T-helper 2 cell treated with Interferon-gamma antibody and Interleukin-4, amounts not matched to agents 5 μg/mL and 100 μg/mL, for 36 hours (primary cell): Measurements from ENCODE around the gene THADA.

Source experiments
- DNase-seq: peaks from one replicate; pipeline ENCODE4 v3.0.0; 2021; ENCODE audit warnings: low spot score
- H3K27ac Mint-ChIP-seq: one replicate; pipeline ENCODE4 v1.8.0; 2021; ENCODE audit warnings: mild to moderate bottlenecking, mixed read lengths
- H3K27me3 Mint-ChIP-seq: one replicate; pipeline ENCODE4 v1.8.0; 2021; ENCODE audit warnings: low read depth, mixed read lengths
- H3K36me3 Mint-ChIP-seq: one replicate; pipeline ENCODE4 v1.8.0; 2021; ENCODE audit warnings: low read depth, mixed read lengths
- H3K4me1 Mint-ChIP-seq: one replicate; pipeline ENCODE4 v1.8.0; 2021; ENCODE audit warnings: low read depth, mixed read lengths
- H3K4me3 Mint-ChIP-seq: one replicate; pipeline ENCODE4 v1.8.0; 2022; ENCODE audit warnings: mild to moderate bottlenecking, moderate library complexity, mixed read lengths
- H3K9me3 Mint-ChIP-seq: one replicate; pipeline ENCODE4 v1.8.0; 2021; ENCODE audit warnings: mixed read lengths

THADA gene

DNA sequence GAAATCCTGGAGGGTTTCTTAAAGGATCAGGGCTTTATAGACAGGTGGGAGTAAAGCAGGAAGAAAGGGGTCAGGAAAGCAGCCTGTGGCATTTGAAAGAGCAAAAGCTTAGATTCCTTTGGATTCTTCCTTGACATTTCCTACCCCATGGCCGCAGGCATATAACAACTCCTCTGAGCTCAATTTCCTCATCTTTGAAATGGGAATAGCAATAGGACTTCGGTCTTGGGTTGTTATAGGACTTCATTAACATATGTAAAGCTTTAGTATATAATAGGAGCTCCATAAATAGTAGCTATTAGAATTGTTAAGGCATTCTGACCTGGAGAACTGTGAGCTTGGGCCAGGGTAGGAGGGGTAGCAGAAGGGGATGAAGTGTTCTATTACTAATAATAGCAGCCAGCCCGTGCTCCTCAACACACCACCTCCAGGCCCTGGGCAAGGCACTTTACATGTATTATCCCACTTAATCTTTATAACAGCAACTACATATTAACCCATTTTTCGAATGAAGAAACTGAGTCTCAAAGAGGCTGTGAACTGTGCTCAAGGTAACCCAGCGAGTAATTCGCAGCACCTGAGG, 380.1 kb downstream of the THADA start:
- DNase-seq, result no peak
- Mint-ChIP-seq H3K4me3 (no peak overlapping the region), H3K27me3 (no peaks in the 10 kb centered on the region), H3K4me1 (peaks cover 36% of the 10 kb centered on the region), H3K36me3 (peaks cover 6% of the 10 kb centered on the region), H3K9me3 (no peaks in the 10 kb centered on the region), H3K27ac (no peak overlapping the region)

DNA sequence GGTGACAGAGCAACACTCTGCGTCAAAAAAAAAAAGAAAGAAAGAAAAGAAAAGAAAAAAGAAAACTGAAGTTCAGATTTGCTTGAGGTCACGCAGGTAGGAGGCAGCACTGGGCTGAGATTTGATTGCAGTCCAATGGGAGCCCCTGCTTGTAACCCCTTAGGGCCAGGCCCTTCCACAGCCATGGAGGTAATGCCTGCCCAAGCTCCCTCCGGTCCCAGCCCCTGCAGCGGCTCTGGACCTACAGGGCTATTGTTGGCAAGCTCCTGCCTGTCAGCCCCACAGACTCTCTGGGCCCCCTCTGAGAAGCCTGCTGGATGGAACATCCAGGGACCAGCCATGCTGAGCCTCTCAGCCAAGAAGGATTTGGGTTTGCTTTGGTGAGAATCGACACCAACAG, 381.6 kb downstream of the THADA start:
- Mint-ChIP-seq H3K27ac (no peak overlapping the region), H3K27me3 (no peaks in the 10 kb centered on the region), H3K9me3 (no peaks in the 10 kb centered on the region), H3K4me1 (peaks cover 31% of the 10 kb centered on the region), H3K4me3 (no peak overlapping the region), H3K36me3 (peaks cover 1% of the 10 kb centered on the region)
- no peak for DNase-seq

DNA sequence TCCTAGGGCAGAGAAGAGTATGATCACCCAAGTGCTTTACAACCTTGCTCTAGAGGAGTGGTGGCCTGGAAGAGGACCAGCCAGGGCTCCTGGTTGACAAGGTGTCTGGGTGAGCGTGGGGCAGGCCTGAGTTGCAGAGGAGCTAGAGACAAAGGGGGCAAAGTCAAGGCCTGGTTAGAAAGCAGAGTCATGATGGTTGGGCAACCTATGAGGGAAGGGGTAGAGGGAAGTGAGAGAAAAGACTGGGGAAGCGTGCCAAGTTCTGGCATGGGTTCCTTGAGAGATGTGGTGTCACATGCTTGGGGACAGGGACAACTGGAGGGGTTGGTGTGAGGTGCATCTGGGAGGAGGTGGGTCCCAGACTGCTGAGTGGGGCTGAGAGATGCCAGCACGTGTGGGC, 382.9 kb downstream of the THADA start:
- H3K27me3 Mint-ChIP-seq, result no peaks in the 10 kb centered on the region
- H3K4me1 Mint-ChIP-seq, result peaks cover 23% of the 10 kb centered on the region
- no peak overlapping the region for H3K4me3 Mint-ChIP-seq
- DNase-seq, result no peak
- peaks cover 1% of the 10 kb centered on the region for H3K36me3 Mint-ChIP-seq
- peak overlapping the region; percentile 27 for H3K27ac Mint-ChIP-seq
- H3K9me3 Mint-ChIP-seq, result no peaks in the 10 kb centered on the region

DNA sequence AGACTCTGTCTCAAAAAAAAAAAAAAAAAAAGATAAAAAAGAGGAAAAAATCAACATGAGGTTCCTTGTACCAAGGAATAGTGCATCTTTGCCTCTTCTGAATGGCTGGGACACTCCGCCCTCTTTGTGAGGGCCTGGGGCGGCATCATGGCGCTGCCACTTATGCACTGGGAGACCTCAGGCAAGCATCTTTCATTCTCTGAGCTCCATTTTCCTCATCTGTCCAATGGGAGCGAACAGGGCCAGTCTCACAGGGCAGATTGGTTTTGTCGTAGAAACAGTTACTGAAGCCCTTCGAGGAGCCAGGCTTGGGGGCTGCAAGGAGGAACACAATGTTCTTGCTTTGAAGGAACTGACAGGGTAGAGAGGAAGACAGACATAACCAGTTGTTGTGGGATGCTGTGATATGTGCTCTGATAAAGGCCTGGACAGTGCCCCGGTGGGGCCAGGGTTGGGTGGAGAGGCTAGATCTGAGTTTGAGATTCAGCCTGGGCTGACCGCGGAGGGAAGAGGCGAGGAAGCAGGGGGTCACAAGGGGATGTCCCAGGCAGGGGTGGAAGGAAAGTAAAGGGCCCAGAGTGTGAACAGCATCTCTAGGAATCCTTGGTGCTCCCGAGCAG, 383.5 kb downstream of the THADA start:
- no peak for DNase-seq
- H3K36me3 Mint-ChIP-seq, result no peaks in the 10 kb centered on the region
- no peaks in the 10 kb centered on the region for H3K27me3 Mint-ChIP-seq
- H3K9me3 Mint-ChIP-seq, result no peaks in the 10 kb centered on the region
- no peak overlapping the region for H3K4me3 Mint-ChIP-seq
- no peak overlapping the region for H3K27ac Mint-ChIP-seq
- H3K4me1 Mint-ChIP-seq, result peaks cover 24% of the 10 kb centered on the region

DNA sequence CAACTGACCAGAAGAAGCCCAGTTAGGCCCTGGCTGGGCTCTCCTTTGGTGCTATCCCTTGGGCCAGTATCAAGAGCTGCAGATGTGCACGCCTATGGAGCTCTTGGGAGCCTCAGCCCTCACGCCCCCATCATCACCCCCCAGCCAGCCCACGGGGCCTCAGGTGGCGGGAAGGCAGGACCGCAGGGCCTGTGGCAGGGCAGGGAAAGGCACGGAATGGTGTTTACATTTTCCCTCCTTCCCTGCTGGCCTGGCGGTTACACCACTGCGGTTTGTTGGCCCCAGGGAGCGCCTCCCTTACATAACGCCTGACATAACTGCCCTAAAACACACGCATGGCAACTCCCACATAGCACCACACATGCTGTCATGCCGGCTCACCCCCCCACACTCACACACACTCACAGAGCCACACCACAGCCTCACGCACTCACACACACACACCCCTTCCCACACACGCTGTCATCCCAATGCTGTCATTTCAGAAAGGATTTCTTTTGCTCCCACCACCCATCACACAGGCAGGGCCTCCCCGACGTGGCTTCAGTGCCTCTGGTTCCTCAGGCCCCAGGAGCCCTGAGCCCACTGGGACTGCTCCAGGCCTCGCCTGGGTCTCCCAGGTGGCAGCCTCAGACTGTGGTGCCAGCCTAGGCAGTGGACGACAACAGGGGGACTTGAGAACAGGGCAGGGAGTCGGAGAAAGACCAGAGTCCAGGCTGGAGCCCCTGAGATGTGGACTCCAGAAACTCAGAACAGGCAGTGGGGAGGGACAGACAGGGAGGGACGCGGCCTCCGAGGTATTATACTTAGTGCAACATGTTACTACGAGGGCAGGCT, 385.2 kb downstream of the THADA start:
- Mint-ChIP-seq H3K4me3 (peak overlapping the region; percentile 8), H3K27me3 (no peaks in the 10 kb centered on the region), H3K36me3 (no peaks in the 10 kb centered on the region), H3K9me3 (no peaks in the 10 kb centered on the region), H3K27ac (peak overlapping the region; percentile 38), H3K4me1 (peaks cover 24% of the 10 kb centered on the region)
- DNase-seq, result no peak

DNA sequence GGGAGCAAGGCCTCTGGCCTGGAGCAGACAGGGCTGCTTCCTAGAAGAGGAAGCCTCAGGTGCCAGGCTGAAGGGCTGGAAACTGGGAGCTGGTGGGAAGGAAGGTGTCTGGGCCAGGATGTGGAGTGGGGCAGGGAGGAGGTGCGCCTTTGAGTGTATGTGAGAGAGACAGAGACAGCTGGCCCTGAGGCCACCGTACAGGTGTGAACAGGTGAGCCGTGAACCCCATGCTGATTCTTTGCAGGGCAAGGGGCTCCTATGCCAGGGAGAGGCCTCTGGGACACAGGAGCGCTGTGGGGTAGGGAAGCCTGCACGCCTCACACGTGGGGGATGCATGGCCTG, 385.7 kb downstream of the THADA start:
- DNase-seq, result no peak
- peak overlapping the region; percentile 33 for H3K27ac Mint-ChIP-seq
- H3K9me3 Mint-ChIP-seq, result no peaks in the 10 kb centered on the region
- no peak overlapping the region for H3K4me3 Mint-ChIP-seq
- no peaks in the 10 kb centered on the region for H3K27me3 Mint-ChIP-seq
- H3K36me3 Mint-ChIP-seq, result no peaks in the 10 kb centered on the region
- H3K4me1 Mint-ChIP-seq, result peaks cover 24% of the 10 kb centered on the region

DNA sequence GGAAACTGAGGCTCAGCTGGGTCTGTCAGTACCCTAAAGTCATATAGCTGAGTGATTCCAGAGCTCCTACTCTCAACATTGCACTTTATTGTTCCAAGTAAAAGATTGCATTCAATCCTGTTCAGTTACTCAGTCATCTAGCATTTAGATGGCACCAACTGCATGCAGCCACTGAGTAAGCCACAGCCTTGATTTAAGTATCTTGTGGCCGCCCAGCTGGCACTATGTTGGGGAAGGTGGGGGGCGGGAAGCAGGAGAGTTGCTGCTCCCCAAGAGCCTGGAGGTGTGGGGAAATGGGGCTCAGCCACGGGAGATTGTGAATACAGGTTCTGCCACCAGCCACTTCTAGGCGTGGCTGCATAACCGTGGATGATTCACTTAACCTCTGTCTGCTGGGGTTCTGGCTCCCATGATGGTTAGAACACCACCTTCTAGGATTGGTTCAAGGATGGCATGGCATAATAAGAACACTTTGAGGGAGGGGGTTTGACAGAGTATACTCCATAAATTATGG, 386.6 kb downstream of the THADA start:
- DNase-seq, result no peak
- Mint-ChIP-seq H3K27me3 (no peaks in the 10 kb centered on the region), H3K4me3 (no peak overlapping the region), H3K9me3 (no peaks in the 10 kb centered on the region), H3K4me1 (peaks cover 24% of the 10 kb centered on the region), H3K27ac (no peak overlapping the region), H3K36me3 (no peaks in the 10 kb centered on the region)

DNA sequence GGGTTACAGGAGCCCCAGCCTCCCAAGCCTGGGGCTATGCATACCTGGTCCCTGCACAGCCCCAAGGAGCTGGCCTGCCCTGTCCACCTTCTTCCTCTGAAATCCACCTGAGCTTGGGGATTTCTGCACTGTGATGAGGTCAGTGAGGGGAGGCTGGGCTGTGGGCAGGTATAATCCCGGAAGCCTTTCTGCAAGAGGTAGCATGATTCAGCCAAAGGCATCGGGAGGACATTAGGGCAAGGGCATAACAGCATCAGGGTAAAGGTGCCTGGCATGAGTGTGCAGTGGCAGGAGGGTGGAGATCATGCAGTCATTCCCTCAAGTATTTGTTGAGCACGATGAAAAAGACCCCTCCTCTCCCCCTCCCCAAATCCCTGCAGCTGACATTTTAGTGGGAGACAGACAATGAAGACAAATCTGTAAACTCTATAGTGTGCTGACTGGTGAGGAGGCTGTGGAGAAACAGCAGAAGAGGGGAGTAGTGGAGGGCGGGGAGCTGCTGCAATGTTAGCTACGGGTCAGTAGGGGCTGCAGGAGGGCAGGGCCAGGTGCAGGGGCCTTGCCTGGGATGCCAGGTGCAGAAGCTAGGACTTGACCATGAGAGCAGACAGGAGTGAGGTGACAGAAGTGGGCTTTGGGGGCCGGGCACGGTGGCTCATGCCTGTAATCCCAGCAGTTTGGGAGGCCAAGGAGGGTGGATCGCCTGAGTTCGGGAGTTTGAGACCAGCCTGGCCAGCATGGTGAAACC, 388.1 kb downstream of the THADA start:
- Mint-ChIP-seq H3K4me1 (peaks cover 23% of the 10 kb centered on the region), H3K4me3 (no peak overlapping the region), H3K27ac (peak overlapping the region; percentile 31), H3K27me3 (no peaks in the 10 kb centered on the region), H3K9me3 (no peaks in the 10 kb centered on the region), H3K36me3 (no peaks in the 10 kb centered on the region)
- no peak for DNase-seq

DNA sequence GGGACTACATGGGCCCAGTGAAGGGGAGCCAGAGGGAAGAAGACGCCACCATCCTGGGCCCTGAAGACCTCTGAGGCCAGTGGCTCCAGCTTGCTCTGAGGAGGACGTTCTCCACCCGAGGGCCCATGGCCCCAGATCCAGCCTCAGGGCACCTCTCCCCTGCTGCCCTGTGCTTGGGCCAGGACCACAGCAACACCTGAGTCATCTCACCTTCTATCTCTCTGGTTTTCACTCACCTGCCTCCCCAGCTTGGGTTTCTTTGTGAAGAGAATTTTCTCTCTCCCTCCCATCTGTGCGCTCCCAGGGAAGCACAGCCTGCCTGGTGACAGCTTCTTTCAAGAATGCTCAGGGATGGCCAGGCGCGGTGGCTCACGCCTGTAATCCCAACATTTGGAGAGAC, 389.2 kb downstream of the THADA start:
- Mint-ChIP-seq H3K27ac (no peak overlapping the region), H3K27me3 (no peaks in the 10 kb centered on the region), H3K36me3 (no peaks in the 10 kb centered on the region), H3K4me1 (peaks cover 26% of the 10 kb centered on the region), H3K9me3 (no peaks in the 10 kb centered on the region), H3K4me3 (no peak overlapping the region)
- no peak for DNase-seq

DNA sequence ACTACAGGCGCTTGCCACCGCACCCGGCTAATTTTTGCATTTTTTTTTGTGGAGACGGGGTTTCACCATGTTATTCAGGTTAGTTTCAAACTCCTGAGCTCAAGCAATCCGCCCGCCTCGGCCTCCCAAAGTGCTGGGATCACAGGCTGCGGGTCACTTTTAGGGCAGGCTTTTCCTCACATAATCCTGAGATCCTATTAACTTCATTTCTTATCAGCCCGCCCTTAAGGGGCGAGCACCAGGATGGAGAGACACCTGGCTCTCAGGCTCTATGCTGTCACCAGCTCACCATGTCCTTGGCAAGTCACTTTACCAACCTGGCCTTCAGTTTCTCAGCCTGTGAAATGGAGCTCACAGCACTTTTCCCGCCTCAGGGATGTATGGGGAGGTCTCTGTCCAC, 392.5 kb downstream of the THADA start:
- Mint-ChIP-seq H3K36me3 (no peaks in the 10 kb centered on the region), H3K4me1 (peaks cover 20% of the 10 kb centered on the region), H3K27ac (no peak overlapping the region), H3K4me3 (no peak overlapping the region), H3K27me3 (no peaks in the 10 kb centered on the region), H3K9me3 (no peaks in the 10 kb centered on the region)
- no peak for DNase-seq

DNA sequence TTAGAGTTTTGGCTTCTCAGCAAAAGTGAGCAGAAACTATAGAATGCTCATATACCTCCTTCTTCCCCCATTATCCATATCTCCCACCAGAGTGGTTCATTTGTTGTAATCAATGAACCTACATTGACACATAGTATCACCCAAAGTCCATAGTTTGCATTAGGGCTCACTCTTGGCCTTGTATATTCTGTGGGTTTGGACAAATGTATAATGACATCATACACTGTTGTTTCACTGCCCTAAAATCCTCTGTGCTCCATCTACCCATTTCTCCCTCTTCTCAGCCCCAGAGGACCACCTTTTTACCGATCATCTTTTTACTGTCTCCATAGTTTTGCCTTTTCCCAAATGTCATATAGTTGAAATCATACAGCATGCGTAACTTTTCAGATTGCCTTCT, 393.5 kb downstream of the THADA start:
- Mint-ChIP-seq H3K9me3 (no peaks in the 10 kb centered on the region), H3K4me1 (peaks cover 17% of the 10 kb centered on the region), H3K4me3 (no peak overlapping the region), H3K27ac (peak overlapping the region; percentile 9), H3K36me3 (no peaks in the 10 kb centered on the region), H3K27me3 (no peaks in the 10 kb centered on the region)
- DNase-seq, result no peak

DNA sequence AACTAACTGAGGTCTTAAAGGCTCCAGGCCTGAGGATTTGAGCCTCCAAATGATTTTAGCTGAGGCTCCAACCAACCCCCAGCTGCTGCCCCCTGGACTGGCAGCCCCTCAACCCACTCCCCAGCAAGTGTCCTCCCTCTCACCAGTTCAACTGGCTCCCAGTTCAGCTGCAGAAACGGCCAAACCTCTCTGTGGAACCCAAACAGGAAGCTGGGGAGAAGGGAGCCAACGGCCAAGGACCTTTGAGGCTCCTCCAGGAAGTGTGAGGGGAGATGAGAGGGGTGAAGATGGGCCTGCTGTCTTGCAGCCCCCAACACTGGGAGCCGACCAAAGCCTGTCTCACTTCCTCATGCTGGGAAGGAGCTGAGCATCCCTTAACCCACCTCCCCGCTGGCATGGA, 394.3 kb downstream of the THADA start:
- Mint-ChIP-seq H3K27me3 (no peaks in the 10 kb centered on the region), H3K4me1 (peaks cover 24% of the 10 kb centered on the region), H3K27ac (peak overlapping the region; percentile 68), H3K36me3 (peaks cover 2% of the 10 kb centered on the region), H3K9me3 (no peaks in the 10 kb centered on the region), H3K4me3 (no peak overlapping the region)
- no peak for DNase-seq

DNA sequence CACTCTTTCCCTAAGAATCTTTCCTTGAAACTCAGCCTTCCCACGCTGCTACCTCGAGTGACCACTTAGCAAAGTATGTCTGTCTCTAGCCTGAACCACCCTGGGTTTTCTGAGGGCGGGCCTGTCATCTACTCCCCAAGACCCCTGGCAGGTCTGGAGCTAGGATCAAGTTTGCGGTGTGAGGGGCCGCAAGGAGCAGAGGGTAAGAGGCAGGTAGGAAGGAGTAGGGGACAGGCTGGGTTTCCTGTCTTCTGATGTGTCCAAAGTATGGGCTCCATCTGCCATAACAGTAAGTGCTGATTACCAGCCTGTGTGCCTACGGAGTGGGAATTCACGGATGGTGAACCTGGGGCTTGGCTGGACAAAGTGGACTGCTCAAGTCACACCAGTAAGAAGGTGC, 394.8 kb downstream of the THADA start:
- no peak for DNase-seq
- H3K4me1 Mint-ChIP-seq, result peaks cover 25% of the 10 kb centered on the region
- no peak overlapping the region for H3K4me3 Mint-ChIP-seq
- H3K27ac Mint-ChIP-seq, result peak overlapping the region; percentile 68
- H3K27me3 Mint-ChIP-seq, result no peaks in the 10 kb centered on the region
- no peaks in the 10 kb centered on the region for H3K9me3 Mint-ChIP-seq
- H3K36me3 Mint-ChIP-seq, result peaks cover 3% of the 10 kb centered on the region
